Gastroesophageal sphincter (tissue), 3 donors: ENCODE results near the gene GRAMD4.

Experiments
- CTCF ChIP-seq, 4 experiments: fragments of 200-600 bp in 2 of 4; fragments of 450-650 bp in 2 of 4; sonication (generic) in 1 of 4; IDR thresholded peaks; one replicate each; pipeline ENCODE4 v1.5.1; 2017 to 2019; ENCODE audit warnings: antibody characterized with exemption in 4 of 4, mild to moderate bottlenecking in 2 of 4, moderate library complexity in 2 of 4
- POLR2A ChIP-seq, 2 donors: fragments of 450-650 bp; IDR thresholded peaks; one replicate each; pipeline ENCODE4 v1.6.1; 2017; ENCODE audit warnings: antibody characterized with exemption in 2 of 2, mild to moderate bottlenecking in 2 of 2, moderate library complexity in 1 of 2

DNA sequence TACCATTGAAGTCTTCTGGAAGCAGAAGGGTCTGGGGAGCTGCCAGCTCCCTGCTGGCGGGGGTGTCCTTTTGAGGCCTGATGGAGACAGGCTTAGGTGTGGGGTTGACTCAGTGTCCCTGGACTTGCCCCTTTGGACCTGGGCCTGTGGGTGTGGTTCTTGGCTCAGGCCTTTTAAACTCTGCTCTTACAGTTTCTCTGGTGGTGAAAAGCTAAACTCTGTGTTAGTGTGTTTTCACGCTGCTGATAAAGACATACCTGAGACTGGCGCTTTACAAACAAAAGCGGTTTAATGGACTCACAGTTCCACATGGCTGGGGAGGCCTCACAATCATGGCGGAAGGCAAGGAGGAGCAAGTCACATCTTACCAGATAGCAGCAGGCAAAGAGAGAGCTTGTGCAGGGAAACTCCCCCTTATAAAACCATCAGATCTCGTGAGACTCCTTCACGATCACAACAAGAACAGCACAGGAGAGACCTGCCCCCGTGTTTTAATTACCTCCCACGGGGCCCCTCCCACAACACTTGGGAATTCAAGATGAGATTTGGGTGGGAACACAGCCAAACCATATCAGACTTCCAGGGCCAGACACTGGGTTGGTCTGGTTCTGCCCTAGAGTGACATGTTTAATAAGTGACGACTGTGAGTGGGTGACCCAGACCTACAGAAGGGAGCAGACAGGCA, 26.5 kb downstream of the GRAMD4 start:
- no peak for TF ChIP-seq CTCF (IDR thresholded peaks at IDR 0.05)
- no peak for TF ChIP-seq POLR2A (IDR thresholded peaks at IDR 0.05)
